Activated T-cell treated with anti-CD3 and anti-CD28 coated beads for 1 hour (primary cell): ENCODE data around the gene CHST8.
"Not testable (repeated sequence)": the region's sequence is repeated elsewhere in the genome, so short reads cannot be mapped to it uniquely, and the experiment has no call there.

Experiments used
- DNase-seq: peaks from one replicate; pipeline ENCODE4 v3.0.0-alpha.2; 2020; ENCODE audit warnings: low read depth

Gene CHST8

GRCh38 chr19:33621811-33622504, at the start of gene CHST8:
CHST8 (plus strand) TSS chr19:33621953; CDS start chr19:33689262, 67,309 bp downstream.
- DNase-seq = no peak

- DNase-seq = no peak
Measured at GRCh38 chr19:33572929-33573328, 48.8 kb upstream of the CHST8 start.

GRCh38 chr19:33574824-33575223, 46.9 kb upstream of the CHST8 start:
- DNase-seq = no peak

GRCh38 chr19:33578697-33579096, 43.1 kb upstream of the CHST8 start:
- no peak for DNase-seq

DNA sequence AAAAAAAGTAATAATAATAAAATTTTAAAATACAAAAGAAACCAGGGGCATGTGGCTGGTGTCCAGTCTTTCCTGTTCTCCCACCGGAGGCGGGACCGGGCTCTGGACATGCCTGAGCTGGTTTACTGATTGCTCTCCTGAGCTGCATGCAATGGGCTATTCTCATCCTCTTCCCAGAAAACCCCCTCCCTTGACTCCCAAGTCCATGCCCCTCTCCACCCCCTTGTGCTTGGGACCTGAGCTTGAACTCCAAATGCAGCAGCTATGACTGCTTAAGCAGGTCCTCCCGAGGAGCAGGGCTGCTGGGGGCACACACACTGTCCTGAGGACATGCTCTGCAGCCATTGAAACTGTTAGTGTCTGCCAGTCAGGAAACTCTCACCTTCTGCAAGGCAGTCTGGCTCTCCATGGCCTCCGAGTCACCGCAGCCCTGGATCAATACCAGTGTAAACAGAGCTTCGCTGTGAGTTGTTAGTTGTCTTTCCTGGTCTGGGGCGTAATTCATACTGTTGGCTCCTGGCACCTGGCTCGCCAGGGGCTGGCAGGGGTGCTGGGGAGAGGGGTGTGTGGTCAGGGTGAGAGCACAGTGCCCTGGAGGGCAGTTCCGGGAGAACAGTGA, 41.6 kb upstream of the CHST8 start:
- DNase-seq = no peak

DNA sequence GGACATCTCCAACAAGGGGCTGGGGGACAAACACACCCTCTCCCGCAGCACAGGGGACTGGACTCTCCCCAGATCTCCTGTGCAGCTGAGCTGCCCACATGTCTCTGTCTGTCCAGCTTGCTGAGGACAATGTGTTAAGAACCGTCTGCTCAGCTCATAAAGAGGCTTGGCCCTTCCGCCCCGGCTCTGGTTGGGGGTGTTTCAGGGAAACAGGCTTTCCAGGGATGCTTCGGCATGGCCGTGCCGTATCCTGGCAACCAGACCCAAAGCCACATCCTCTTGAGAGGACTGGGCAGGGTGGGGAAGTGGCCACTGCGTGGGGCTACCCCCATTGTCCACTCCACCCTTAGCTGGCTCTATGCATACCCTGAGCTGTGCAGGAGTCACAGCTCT, 41.1 kb upstream of the CHST8 start:
- DNase-seq = no peak

DNA sequence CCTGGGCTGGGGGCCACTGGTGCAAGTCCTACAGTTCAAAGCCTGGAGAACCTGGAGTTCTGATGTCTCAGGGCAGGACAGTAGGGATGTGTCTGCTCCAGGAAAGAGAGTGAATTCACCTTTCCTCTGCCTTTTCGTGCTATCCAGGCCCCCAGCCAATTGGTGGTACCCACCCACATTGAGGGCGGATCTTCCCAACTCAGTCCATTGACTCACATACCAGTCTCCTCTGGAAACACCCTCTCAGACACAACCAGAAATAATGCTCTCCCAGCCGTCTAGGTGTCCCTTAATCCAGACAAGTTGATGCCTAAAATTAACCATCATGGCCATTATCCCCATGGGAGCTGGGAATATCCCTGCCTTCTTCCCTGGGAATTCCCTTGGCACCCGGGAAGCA, 38.8 kb upstream of the CHST8 start:
- no peak for DNase-seq

DNA sequence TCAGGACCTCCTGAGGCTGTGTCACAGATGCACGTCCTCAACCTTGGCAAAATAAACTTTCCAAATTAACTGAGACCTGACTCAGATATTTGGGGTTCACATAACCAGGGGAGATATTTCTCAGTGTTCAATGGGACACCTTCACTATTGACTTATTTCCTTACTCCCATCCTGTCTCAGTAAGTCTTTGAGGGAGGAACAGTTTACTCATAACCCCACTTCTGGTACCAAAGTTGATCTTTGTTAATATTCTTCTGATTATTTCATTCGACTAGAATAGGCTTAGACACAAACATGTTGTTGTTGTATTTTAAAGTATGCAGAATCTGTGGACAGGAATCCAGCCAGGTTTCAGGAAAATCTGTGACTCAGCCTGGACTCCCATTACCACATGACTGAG, 34.6 kb upstream of the CHST8 start:
- no peak for DNase-seq

DNA sequence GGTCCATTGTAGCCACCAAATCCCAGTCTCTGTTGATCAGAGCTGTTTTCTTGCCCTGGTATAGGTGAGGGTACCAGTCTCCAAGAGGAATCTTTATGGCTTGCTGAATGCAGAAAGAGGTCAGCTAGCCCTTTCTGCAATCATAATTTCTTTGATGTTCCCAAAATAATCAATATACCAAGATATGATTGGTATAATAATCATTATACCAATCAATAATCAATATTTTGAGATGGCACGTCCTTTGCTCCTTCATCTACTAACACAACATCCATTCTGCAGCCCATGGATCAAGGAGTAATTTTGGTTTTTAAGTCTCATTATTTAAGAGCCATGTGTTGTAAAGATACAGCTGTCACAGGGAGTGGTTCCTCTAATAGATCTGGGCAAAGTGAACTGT, 31.5 kb upstream of the CHST8 start:
- DNase-seq = no peak

GRCh38 chr19:33595783-33596182, 26.0 kb upstream of the CHST8 start:
- DNase-seq = no peak

DNA sequence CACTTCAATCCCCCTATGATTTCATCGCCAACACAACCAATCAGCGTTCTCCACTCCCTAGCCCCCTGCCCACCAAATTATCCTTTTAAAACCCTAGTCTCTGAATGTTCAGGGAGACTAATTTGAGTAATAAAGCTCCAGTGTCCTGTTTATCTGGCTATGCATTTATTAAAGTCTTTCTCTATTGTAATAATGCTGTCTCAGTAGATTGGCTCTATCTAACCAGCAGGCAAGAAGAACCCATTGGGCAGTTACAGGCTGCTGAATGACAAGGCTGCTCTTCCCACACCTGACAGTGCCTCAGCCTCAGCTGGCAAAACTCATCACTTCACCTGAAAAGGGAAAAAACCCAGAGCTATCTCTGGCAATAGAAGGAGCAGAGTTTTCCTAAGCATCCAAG, 20.2 kb upstream of the CHST8 start:
- DNase-seq = no peak

DNA sequence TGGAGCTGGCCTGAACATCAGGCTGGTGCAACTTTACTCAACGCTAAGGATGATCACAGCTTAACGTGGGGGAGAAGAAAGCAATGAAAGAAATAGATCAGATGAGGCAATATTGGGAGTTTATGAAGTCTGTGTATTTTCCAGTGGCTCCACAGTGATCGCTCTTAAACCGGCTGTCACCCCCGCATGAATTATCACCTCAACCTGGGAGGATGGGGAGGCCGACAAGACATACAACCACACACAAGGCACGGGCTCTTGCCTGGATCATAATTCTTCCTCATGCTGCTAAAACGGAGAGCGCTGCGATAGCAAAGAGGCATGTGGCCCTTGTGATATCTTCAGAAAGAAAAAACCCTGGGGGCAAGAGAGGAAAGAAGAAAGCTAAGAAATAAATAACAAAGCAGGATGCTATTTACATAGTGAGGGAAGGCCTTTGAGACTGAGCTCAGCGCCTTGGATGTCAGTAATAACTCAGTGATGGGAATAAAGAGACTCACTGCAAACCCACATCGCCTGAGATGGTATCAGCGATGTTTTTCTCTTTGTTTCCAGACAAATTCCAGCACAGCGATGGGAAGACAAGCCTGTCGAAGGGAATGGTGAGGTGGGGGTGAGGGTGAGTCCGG, 19.1 kb upstream of the CHST8 start:
- DNase-seq = no peak

DNA sequence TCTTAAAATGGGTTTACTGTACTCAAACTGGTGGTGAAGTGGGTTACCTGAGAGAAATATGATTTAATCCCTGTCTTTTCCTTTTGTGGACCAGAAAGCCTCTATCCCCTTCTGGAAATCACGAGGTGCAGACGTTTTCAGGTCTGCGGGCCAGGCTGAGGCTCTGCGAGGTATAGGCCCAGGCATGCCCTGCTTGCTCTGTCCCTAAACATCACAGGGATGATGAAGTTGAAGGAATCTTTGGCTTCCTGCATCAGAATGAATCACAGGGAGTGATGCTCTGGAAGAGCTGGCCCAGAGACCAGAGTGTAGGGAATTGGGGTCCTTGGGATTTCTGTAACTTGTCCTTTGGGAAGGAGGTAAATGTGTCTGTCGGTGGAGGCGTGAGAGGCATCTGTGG, 18.4 kb upstream of the CHST8 start:
- no peak for DNase-seq

GRCh38 chr19:33604651-33605050, 17.1 kb upstream of the CHST8 start:
- no peak for DNase-seq

DNA sequence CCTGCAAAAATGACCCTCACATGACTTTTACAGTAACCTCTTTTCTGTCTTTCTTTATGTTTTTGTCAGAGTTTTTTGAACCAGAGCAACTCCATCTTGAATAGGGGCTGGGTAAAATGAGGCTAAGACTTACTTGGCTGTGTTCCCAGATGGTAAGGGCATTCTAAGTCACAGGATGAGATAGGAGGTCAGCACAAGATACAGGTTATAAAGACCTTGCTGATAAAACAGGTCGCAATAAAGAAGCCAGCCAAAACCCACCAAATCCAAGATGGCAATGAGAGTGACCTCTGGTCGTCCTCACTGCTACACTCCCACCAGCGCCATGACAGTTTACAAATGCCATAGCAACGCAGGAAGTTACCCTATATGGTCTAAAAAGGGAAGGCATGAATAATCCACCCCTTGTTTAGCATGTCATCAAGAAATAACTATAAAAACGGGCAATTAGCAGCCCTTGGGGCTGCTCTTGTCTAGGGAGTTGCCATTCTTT, 15.9 kb upstream of the CHST8 start:
- DNase-seq = not testable (repeated sequence)

DNA sequence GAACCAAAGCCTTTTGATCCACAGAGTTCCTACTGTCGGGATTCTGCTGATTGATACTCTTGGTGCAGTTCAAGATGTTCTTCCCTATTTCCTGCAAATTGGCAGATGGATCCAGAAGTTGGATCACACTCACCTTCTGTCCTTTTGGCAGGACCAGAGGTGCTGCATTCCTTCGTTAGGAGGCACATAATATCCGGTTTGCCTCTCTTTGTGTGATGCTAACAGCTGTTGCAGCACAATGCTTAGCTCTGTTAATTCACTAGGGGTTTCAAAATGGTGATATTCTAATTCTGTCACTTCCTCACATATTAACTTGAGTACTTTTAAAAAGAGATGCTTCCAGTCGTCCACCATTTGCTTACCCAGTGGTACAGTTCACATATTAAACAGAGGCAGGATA, 15.2 kb upstream of the CHST8 start:
- DNase-seq = no peak

- DNase-seq = no peak
Measured at GRCh38 chr19:33609353-33609752, 12.4 kb upstream of the CHST8 start.

- no peak for DNase-seq
Measured at GRCh38 chr19:33610588-33610987, 11.2 kb upstream of the CHST8 start.

GRCh38 chr19:33612928-33613619, 8.7 kb upstream of the CHST8 start:
- DNase-seq = no peak

GRCh38 chr19:33613620-33614000, 8.1 kb upstream of the CHST8 start:
- no peak for DNase-seq

- DNase-seq = no peak
Measured at GRCh38 chr19:33616346-33616745, 5.4 kb upstream of the CHST8 start.

GRCh38 chr19:33616857-33617256, 4.9 kb upstream of the CHST8 start:
- DNase-seq = no peak

GRCh38 chr19:33618363-33618762, 3.4 kb upstream of the CHST8 start:
- DNase-seq = not testable (repeated sequence)
